Raji (cell line): ENCODE measurements around the gene LIF.

Source experiments
- POLR2A ChIP-seq: IDR thresholded peaks from 2 replicates; pipeline ENCODE4 v1.6.1; 2011; ENCODE audit warnings: low read depth, low read length, control low read depth; ENCODE audit not compliant: insufficient read depth

The LIF gene

DNA sequence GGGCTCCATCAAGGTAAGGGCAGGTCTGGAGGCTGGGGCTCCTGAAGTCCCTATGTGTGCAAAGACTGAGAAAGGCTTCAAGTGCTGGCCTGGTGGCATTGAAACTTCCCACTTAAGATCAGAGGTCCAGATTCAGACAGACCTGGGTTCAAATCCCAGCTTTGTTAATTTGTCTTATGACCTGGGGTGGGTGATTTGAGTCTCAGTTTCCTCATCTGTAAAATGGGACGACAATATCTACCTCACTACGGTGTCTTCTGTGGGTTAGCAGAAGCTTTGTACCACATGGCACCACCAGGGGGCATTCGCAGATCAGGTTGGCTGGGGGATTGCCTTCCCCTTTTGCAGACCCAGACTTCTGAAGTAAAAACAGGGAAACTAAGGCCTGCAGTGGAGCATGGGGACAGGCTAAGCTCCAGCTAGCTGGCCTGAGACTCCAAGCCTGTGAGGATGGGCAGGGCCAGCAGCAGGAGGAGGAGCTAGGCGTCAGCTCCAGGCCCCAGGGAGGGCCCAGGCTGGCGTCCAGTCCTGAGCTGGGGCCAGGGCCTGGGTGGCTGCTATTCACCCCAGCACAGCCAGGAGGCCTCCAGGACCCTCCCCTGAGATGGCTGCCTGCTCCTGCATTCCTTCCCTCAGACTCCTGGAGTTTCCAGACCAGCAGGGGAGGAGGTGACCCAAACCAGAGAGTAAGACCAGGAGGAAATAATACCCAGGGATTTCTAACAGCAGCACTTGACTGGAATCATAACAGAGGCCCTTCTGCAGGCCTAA lies 41.3 kb upstream of the LIF start:
- TF ChIP-seq POLR2A: no peak

DNA sequence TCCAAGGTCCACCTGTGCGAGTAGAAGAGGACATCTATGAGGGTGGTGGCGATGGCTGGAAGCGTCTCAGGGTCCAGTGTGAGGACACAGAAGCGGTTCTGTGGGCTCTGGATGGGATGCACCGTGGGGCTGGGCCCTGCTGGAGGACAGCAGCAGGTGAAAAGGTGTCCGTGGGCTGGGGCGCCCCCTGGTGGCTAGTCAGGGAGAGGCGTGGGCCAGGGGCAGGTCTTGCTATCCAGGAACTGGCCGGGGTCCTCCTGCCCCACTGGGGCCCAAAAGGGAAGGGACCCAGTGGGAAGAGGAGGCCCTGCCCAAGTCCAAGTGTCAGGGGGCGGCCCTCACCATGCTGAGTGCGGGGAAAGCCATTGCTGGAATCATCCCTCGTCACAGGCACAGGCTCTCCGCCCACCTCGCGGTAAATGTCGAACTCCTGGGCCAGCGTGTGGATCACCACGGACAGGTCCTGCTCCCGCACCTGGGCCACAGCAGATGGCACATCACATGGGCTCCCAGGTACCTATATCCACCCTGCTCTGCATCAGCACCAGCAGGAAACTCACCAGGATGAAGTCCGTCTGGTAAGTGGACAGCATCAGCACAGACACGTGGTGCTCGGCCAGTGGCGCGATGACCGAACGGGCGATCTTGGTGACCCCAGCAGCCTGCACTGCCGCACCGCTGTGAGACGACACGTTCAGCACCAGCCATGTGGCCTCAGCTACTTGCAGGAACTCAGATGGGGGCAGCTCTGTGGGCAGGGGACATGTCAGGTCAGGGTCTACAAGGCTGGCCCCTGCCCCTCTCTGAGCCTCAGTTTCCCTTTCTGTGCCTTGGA lies 40.5 kb upstream of the LIF start:
- 0 out of 2 replicates have a peak, but pooled peaks have one; percentile 17 for TF ChIP-seq POLR2A

DNA sequence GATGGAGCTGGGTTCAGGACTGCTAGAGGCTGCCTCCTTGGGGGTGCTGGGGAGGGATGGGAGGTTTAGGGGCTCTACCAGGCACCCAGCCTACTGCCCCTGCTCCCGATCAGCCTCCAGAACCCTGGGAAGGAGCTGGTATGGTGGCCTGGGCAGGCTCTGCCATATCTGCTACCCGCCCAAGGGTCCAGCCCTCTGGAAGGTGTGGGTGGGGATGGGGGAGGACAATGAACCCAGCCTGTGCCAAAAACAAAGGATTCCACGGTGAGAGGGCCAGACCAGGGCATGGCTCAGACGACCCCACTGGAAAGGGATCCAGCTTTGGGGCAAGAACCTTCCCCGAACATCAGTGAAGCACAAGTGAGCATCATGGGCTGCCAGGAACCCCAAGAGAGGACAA lies 39.8 kb upstream of the LIF start:
- no peak for TF ChIP-seq POLR2A

DNA sequence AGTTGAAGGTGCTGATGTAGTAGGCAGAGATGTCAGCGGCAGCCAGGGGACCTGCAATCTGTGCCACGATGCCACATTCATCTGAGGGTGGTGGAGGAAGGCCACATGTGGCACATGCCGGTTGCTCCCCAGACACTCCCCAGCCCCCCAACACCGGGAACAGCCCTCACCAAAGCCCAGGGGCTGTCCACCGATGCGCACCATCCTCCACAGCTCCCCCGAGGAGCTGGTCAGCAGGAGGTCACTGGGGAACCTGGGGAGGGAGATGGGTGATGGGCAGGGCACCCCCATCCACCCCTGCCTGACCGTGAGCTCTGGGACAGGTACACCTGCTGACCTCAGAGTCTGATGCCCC lies 39.3 kb upstream of the LIF start:
- TF ChIP-seq POLR2A: no peak

DNA sequence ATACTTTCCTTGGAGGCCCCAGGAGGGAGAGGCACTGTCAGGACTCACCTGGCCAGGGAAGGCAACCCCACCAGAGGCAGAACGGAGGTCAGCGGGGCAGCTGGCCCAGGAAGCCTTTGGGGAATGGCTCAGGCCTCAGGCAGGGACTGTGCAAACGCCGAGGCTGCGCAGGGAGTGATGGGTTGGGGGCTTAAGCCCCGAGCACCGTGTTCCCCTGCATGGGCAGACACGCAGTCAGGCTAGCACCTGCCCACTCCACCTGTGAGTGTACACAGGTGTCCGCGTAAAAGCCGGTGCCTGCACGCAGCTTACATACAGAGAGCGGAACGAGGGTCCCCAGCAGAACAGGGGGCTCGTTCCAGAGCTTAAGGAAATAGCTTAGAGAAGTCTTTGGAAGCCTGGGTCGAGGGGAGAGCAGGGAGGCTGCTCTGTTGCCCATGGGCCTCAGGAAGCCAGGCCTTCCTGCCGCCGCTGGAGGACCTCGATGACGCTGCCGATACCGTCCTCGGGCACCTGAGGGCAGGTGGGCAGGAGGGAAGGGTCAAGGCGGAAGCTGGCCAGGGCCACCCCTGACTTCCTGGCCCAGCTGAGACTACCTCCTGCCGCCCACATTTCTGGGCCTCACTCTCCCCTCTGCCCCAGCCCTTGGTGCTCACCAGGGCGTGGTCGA lies 38.8 kb upstream of the LIF start:
- TF ChIP-seq POLR2A: no peak

DNA sequence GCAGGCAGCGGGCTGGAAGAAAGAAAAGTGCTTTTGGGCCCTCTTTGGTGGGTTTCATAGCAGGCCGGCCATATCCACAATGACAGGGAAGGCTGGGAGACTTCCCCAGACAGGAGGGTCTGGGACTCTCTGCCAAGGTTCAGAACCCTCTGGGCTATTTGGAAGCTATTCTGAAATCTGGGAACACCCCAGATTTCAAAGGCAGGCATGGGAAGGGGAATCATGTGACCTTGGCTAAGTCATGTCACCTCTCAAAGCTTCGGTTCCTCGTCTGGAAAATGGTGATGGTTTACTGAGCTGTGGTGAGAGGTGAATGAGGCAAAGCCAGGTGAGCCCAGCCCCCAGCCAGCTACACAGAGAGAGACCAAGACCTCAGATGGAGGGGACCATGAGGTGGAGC lies 38.1 kb upstream of the LIF start:
- TF ChIP-seq POLR2A: no peak

DNA sequence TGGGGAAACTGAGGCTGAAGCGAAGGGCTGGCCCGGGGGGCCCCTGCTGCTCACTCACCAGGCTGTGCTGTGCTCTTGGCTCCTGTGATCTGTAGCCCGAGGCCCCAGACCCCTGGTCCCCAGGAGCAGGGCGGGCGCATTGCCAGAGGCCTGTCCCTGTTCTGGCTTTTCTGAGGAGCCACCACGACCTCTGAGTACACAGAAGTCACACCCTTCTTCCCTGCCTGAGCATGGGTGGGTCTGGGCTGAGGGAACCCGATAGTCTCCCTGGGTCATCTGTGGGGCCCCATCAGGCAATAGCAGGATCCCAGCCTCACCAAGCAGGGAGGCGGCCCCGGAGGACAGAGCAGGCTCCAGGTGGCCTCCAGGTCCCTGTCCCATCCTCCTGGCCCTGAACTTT lies 37.6 kb upstream of the LIF start:
- TF ChIP-seq POLR2A: no peak

DNA sequence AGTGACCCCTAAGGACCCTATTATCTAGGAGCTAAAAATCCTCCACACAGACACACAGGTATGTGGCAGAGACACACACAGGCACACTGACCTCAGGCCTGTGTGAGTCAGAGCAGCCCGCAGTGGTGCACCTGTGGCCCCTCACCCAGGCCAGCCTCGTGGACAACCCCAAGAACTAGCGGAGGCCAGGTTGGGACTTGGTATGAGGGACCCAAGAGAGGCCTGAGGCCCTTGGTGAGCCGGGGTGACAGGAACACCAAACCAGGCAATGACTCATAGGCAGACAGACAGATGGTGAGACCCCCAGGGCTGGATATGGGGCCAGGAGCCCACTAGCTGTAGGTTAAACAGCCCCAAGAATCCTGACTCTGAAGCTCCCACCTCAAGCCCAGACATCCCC lies 36.8 kb upstream of the LIF start:
- TF ChIP-seq POLR2A: no peak

DNA sequence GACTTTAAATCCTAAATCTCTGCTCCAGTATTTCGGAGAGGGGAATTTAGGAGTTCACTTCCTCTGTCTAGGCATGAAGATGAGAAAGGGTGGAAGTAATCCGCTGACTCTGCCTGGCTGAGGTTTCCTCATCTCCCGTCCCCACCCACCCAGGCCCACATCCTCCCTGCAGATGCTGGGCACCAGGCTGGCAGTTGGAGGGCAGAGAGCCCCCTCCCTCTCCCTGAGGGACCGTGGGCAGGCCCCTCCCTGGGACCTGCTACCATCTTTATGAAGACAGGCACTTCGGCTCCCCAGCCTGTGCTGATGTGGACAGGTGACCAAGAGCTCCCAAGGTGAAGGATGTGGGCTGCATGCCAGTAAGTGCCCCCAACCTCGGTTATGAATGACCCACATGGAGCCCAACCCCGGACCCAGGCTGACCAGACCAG lies 36.1 kb upstream of the LIF start:
- TF ChIP-seq POLR2A: no peak

DNA sequence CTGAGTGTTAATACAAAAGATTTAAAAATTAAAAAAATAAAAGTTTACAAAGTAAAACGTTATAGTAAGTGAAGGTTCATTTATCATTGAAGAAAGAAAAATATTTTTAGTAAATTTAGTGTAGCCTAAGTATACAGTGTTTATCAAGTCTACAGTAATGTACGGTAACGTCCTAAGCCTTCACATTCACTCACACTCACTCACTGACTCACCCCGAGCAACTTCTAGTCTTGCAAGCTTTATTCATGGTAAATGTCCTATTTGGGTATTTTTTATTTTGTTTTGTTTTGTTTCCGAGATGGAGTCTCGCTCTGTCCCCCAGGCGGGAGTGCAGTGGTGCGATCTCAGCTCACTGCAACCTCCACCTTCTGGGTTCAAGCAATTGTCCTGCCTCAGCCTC lies 33.9 kb upstream of the LIF start:
- TF ChIP-seq POLR2A: no peak

DNA sequence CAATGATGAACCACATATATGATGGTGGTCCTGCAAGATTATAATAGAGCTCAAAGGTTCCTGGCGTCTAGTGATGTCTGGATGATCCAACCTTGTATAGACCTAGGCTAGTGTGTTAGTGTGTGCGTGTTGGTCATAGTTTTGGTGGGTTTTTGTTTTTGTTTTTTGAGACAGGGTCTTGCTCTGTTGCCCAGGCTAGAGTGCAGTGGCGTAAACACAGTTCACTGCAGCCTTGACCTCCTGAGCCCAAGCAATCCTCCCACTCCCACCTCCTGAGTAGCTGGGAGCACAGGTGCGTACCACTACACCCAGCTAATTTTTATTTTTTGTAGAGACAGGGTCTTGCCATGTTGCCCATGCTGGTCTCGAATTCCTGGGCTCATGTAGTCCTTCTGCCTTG lies 33.4 kb upstream of the LIF start:
- no peak for TF ChIP-seq POLR2A

DNA sequence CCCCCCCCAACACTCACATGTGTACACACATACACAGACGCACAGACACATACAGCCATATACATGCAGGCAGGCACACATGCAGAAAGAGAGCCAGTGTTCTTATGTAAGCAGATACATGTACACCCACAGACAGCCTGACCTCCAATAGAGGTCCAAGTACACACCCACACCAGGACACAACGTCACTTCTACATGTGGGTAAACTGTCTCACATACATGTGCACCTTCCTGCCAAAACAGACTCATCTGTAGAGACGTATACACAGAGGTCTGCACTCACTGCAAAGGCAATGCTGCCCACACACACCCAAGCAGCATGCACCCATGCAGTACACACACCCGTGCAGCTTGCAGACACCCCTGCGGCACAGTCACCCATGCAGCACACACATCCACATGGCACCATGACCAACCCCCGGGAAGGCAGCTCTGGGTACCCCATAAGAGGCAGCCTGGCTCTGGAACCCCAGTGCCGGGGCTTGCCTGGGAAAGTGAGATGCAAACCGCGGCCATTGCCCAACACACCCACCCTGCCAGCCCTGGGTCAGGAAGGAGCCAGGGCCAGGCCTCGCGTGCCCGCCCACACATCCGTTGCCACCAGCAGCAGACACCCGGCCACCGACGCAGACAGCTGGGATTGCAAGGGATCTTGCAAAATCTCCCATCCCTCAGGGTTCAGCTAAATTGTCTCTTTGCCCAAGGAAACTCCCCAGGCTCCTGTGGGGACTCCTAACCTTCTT lies 32.7 kb upstream of the LIF start:
- no peak for TF ChIP-seq POLR2A

DNA sequence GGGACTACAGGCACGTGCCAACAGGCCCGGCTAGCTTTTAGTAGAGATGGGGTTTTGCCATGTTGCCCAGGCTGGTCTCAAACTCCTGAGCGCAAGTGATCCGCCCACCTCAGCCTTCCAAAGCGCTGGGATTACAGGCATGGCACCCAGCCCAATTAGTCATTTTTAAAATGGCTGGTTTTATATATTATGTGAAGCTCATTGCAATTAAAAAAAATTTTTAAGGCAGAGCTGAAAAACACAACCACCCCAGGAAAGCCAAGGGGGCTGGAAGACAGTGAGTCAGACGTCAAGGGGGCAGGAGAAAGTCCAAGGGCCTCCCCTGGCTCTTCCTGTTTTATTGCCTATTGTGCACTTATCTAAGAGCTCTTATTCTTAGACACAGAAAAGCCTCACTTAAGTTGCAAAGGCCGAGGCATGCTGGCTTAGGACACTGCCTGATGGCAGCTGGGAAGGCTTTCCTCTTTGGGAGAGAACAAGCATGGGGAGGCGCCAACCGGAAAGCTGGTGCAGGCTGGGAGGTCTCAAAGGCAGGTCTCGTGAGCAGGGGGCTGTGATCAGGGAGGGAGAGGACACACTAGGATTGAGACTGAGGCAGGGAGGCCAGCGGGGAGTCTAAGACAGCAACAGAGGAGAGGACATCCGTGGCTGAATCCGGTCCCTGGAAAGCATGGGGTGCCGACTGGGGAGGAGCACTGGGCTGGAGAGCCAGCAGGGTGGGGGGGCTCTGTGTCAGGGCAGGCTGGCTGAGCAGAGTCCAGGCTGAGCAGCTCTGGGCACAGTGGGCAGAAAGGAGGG lies 31.2 kb upstream of the LIF start:
- TF ChIP-seq POLR2A: no peak

DNA sequence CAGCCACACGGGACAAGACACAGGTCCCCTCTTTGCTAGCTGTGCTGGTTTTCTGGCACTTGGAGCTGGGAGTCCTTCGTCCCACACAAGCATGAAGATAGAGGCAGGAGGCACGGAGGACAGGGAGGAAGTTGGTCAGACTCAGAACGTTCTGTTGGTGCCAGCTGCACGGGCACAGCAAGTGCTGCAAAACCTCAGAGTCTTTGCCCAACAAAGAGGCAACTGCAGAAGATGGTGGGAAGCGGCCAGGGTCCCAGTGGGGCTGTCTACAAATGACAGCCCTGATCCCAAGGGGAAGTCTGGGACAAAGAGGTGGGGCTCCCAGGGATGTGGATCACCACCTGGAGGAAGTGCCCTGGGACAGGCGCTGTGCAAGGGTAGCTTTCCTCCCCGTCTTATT lies 29.5 kb upstream of the LIF start:
- TF ChIP-seq POLR2A: no peak
